ENCODE data around the gene EIF3I.

The EIF3I gene

DNA sequence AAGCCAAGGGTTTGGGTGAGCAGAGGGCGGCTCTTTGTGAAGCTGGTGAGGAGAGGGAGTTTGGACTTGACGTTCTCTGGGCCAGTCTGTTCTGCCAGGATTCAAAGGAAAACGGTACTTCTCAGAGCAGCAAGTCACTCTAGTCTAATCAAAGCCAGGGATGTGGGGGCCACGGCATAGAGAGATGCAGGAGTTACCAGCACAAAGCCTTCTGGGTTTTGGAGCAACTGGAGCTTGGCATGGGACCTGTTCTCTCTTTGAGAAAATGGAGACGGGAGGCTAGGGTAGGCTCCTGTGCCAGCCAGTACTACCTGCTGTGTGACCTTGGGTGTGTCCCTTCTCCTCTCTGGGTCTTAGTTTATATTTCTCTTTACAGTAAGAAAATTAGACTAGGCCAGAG, 40.6 kb upstream of the EIF3I start:
- no peak for TF ChIP-seq ZBTB7A (IDR thresholded peaks at IDR 0.05; ENCODE audit: low read depth)
- no peak for TF ChIP-seq CEBPB (IDR thresholded peaks at IDR 0.05)
- no peak for TF ChIP-seq CREB1 (IDR thresholded peaks at IDR 0.05; ENCODE audit: low read depth)

DNA sequence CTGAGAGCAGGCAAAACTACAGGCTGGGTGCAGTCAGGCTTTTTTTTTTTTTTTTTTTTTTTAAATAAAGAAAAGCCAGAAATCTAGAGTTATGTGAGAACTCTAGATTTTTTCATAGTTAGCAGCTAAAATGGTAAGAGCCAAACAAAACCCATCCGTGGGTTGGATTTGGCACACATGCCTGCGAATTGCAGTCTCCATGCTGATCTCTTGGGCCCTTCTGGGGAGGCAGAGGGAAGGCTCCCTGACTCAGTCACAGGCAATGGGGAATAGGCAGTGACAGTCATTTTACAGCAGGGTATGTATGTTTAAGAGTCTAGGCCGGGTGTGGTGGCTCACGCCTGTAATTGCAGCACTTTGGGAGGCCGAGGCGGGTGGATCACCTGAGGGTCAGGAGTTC, 40.1 kb upstream of the EIF3I start:
- no peak for TF ChIP-seq CEBPB (IDR thresholded peaks at IDR 0.05)
- TF ChIP-seq TEAD4 (IDR thresholded peaks at IDR 0.05), result no peak
- no peak for TF ChIP-seq ZBTB7A (IDR thresholded peaks at IDR 0.05; ENCODE audit: low read depth)
- TF ChIP-seq TCF12 (IDR thresholded peaks at IDR 0.05; ENCODE audit: low read depth), result no peak
- TF ChIP-seq EGR1 (IDR thresholded peaks at IDR 0.05), result no peak
- TF ChIP-seq NFIC (IDR thresholded peaks at IDR 0.05), result no peak

DNA sequence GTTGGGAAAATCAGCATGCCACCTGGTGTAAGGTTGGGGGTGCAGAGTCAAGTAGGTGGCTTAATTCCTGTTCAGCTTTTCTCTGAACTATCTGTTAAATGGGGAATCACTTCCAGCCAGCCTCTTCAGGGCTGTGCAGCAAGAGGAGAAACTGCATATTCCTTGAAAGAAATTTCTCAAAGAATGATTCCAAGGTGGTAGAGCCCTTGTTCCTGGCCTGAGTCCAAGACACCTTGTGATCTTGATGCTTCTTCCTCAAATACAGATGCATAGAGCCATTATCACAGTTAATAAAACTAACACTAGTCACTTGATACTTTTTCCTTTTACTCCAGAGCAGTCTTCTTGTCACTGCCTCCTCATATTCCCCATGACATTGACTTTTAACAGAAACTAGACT, 37.6 kb upstream of the EIF3I start:
- TF ChIP-seq, protein P1, sequence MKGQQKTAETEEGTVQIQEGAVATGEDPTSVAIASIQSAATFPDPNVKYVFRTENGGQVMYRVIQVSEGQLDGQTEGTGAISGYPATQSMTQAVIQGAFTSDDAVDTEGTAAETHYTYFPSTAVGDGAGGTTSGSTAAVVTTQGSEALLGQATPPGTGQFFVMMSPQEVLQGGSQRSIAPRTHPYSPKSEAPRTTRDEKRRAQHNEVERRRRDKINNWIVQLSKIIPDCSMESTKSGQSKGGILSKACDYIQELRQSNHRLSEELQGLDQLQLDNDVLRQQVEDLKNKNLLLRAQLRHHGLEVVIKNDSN (IDR thresholded peaks at IDR 0.05), result no peak
- no peak for TF ChIP-seq YY1 (IDR thresholded peaks at IDR 0.05; ENCODE audit: low read depth)
- TF ChIP-seq NFIC (IDR thresholded peaks at IDR 0.05), result no peak
- TF ChIP-seq TEAD4 (IDR thresholded peaks at IDR 0.05), result no peak
- TF ChIP-seq EP300 (IDR thresholded peaks at IDR 0.05; ENCODE audit: borderline replicate concordance), result no peak
- TF ChIP-seq EGR1 (IDR thresholded peaks at IDR 0.05), result no peak
- TF ChIP-seq, protein P2, sequence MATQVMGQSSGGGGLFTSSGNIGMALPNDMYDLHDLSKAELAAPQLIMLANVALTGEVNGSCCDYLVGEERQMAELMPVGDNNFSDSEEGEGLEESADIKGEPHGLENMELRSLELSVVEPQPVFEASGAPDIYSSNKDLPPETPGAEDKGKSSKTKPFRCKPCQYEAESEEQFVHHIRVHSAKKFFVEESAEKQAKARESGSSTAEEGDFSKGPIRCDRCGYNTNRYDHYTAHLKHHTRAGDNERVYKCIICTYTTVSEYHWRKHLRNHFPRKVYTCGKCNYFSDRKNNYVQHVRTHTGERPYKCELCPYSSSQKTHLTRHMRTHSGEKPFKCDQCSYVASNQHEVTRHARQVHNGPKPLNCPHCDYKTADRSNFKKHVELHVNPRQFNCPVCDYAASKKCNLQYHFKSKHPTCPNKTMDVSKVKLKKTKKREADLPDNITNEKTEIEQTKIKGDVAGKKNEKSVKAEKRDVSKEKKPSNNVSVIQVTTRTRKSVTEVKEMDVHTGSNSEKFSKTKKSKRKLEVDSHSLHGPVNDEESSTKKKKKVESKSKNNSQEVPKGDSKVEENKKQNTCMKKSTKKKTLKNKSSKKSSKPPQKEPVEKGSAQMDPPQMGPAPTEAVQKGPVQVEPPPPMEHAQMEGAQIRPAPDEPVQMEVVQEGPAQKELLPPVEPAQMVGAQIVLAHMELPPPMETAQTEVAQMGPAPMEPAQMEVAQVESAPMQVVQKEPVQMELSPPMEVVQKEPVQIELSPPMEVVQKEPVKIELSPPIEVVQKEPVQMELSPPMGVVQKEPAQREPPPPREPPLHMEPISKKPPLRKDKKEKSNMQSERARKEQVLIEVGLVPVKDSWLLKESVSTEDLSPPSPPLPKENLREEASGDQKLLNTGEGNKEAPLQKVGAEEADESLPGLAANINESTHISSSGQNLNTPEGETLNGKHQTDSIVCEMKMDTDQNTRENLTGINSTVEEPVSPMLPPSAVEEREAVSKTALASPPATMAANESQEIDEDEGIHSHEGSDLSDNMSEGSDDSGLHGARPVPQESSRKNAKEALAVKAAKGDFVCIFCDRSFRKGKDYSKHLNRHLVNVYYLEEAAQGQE (IDR thresholded peaks at IDR 0.05; ENCODE audit: low read depth), result no peak
- TF ChIP-seq CEBPB (IDR thresholded peaks at IDR 0.05), result no peak
- TF ChIP-seq FOXM1 (IDR thresholded peaks at IDR 0.05; ENCODE audit: borderline replicate concordance, low read depth), result no peak
- no peak for TF ChIP-seq RAD21 (IDR thresholded peaks at IDR 0.05; ENCODE audit: low read depth)
- no peak for TF ChIP-seq TCF12 (IDR thresholded peaks at IDR 0.05; ENCODE audit: low read depth)
- no peak for TF ChIP-seq TAF1 (IDR thresholded peaks at IDR 0.05; ENCODE audit: low read depth)
- TF ChIP-seq ZBTB7A (IDR thresholded peaks at IDR 0.05; ENCODE audit: low read depth), result no peak
- no peak for TF ChIP-seq CREB1 (IDR thresholded peaks at IDR 0.05; ENCODE audit: low read depth)
- TF ChIP-seq, protein P3, sequence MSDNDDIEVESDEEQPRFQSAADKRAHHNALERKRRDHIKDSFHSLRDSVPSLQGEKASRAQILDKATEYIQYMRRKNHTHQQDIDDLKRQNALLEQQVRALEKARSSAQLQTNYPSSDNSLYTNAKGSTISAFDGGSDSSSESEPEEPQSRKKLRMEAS (IDR thresholded peaks at IDR 0.05), result no peak

DNA sequence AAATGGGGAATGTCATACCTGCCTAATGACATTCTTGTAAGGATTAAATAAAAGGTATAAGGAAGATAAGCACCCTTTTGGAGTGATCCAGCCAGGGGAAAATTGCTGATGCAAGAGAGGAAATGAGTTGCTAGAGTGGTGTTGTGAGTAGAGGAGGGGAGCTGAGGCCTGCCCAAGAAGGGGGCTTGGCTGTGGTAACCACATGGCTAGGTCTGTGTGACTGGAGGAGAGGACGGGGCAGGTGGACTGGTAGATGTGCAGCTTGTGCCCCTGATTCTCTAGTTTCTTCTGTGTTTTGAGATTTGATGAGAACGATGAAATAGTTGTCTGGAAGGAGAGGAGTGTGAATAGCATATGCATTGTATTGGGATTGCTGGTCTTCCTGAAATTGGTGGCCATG, 36.1 kb upstream of the EIF3I start:
- TF ChIP-seq RAD21 (IDR thresholded peaks at IDR 0.05; ENCODE audit: low read depth) (no peak), FOXM1 (IDR thresholded peaks at IDR 0.05; ENCODE audit: borderline replicate concordance, low read depth) (no peak), TEAD4 (IDR thresholded peaks at IDR 0.05) (no peak)

DNA sequence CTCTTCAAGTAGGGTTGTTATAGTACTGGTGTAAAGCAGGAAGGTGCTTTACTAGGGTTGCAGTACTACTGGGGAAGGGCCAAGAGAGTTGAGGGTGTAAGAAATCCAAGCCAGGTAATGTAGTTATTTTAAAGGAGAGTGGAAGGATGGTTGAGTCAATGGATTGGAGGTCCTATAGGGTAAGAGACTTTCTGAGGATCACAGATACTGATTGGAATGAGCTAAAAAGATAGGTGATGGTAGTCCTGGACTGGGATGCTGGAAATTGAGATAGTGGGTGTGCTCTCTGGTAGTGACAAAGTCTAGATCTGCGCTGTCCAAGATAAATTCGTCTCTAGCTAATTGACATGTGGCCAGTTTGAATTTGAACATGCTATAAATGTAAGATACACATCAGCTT, 35.7 kb upstream of the EIF3I start:
- TF ChIP-seq EP300 (IDR thresholded peaks at IDR 0.05; ENCODE audit: borderline replicate concordance) (no peak), CREB1 (IDR thresholded peaks at IDR 0.05; ENCODE audit: low read depth) (no peak), YY1 (IDR thresholded peaks at IDR 0.05; ENCODE audit: low read depth) (no peak), TAF1 (IDR thresholded peaks at IDR 0.05; ENCODE audit: low read depth) (no peak)

DNA sequence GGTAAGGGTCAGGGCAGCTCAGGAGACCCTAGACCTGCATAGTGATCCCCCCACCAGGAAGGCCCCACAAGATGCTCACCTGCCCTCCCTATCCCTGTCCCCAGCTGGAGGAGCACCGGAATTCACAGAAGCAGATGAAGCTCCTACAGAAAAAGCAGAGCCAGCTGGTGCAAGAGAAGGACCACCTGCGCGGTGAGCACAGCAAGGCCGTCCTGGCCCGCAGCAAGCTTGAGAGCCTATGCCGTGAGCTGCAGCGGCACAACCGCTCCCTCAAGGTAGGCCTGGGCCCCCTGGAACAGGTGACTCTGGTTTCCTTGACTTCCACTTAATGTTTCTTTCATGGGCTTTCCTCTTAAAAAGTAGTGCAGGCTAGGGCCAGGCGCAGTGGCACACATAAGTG, 34.4 kb upstream of the EIF3I start:
- TF ChIP-seq, protein P3 (IDR thresholded peaks at IDR 0.05), result no peak
- TF ChIP-seq TCF12 (IDR thresholded peaks at IDR 0.05; ENCODE audit: low read depth), result no peak
- no peak for TF ChIP-seq TAF1 (IDR thresholded peaks at IDR 0.05; ENCODE audit: low read depth)
- TF ChIP-seq, protein P2 (IDR thresholded peaks at IDR 0.05; ENCODE audit: low read depth), result no peak
- no peak for TF ChIP-seq EP300 (IDR thresholded peaks at IDR 0.05; ENCODE audit: borderline replicate concordance)
- TF ChIP-seq CREB1 (IDR thresholded peaks at IDR 0.05; ENCODE audit: low read depth), result no peak
- no peak for TF ChIP-seq ZBTB7A (IDR thresholded peaks at IDR 0.05; ENCODE audit: low read depth)
- TF ChIP-seq, protein P1 (IDR thresholded peaks at IDR 0.05), result no peak
- no peak for TF ChIP-seq RAD21 (IDR thresholded peaks at IDR 0.05; ENCODE audit: low read depth)
- no peak for TF ChIP-seq NFIC (IDR thresholded peaks at IDR 0.05)
- TF ChIP-seq CEBPB (IDR thresholded peaks at IDR 0.05), result no peak
- no peak for TF ChIP-seq YY1 (IDR thresholded peaks at IDR 0.05; ENCODE audit: low read depth)
- TF ChIP-seq EGR1 (IDR thresholded peaks at IDR 0.05), result no peak
- TF ChIP-seq FOXM1 (IDR thresholded peaks at IDR 0.05; ENCODE audit: borderline replicate concordance, low read depth), result no peak
- TF ChIP-seq TEAD4 (IDR thresholded peaks at IDR 0.05), result no peak
